Right lobe of liver (tissue), 4 donors: ENCODE data around the gene SYT1.

Experiments used
- POLR2A ChIP-seq: fragments of 450-650 bp; IDR thresholded peaks from one replicate; pipeline ENCODE4 v1.6.1; 2017; ENCODE audit warnings: antibody characterized with exemption, mild to moderate bottlenecking
- TF ChIP-seq, protein P1 (sequence below), 4 donors: fragments of 200-600 bp in 3 of 4; fragments of 450-650 bp in 1 of 4; IDR thresholded peaks; one replicate each; pipeline versions ENCODE4 v1.5.1 to v1.8.0; 2016 to 2022; ENCODE audit warnings: antibody characterized with exemption in 4 of 4, mild to moderate bottlenecking in 2 of 4
- donor health status: DM: no; HTN: no; CAD: no.
- donor health status: DM: no; HTN: no; CAD: no.
- donor health status: DM: no; HTN: yes; CAD: no.

DNA sequence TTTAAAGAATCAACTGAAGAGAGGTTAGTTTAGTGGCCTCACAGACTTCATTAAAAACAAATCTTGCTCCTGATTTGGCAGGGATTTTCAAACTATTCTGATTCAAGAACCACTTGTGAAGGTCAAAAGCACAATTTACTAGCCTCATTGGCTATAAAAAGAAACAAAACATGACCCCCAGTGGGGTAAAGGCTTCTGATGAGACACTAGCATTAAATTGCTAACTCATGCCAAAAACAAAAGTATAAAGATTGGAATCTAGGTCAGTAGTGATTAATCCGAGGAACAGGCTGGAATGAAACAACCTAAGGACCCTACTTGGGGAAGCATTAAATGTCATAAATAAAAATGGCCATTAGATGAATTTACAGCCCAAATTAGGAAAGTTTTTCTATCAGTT, 513.9 kb downstream of the SYT1 start:
- TF ChIP-seq, protein P1, sequence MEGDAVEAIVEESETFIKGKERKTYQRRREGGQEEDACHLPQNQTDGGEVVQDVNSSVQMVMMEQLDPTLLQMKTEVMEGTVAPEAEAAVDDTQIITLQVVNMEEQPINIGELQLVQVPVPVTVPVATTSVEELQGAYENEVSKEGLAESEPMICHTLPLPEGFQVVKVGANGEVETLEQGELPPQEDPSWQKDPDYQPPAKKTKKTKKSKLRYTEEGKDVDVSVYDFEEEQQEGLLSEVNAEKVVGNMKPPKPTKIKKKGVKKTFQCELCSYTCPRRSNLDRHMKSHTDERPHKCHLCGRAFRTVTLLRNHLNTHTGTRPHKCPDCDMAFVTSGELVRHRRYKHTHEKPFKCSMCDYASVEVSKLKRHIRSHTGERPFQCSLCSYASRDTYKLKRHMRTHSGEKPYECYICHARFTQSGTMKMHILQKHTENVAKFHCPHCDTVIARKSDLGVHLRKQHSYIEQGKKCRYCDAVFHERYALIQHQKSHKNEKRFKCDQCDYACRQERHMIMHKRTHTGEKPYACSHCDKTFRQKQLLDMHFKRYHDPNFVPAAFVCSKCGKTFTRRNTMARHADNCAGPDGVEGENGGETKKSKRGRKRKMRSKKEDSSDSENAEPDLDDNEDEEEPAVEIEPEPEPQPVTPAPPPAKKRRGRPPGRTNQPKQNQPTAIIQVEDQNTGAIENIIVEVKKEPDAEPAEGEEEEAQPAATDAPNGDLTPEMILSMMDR (IDR thresholded peaks at IDR 0.05), result no peak
- TF ChIP-seq POLR2A, result no peak
